ENCODE data around the gene PTRH1. TPM values are rescaled to one million over a fixed set of nuclear protein-coding genes. Genes with fewer than 3 reads are reported as not detected.

Gene PTRH1
- total and polyA plus RNA-seq, 10 of the 15 experiments (the other 5 are each of a cell fraction or from before 2014, with no cell fraction given), result 0.69 to 38.4 (median 10.2) TPM

- no TSS peak for BruUV-seq (replicated peaks)
- Histone ChIP-seq H3K4me1 (ENCODE audit: control insufficient read depth, insufficient read depth, low read length) (peaks cover 6% of the 10 kb centered on the region), H3K9ac (ENCODE audit: control insufficient read depth, insufficient read depth, low read length) (no peak overlapping the region), H2AFZ (ENCODE audit: control insufficient read depth, low read depth, low read length) (no peak overlapping the region), H3K79me2 (ENCODE audit: control insufficient read depth, insufficient read depth, low read length) (no peaks in the 10 kb centered on the region), H3K27me3 (replicated peaks in 1 of 2; ENCODE audit: control insufficient read depth in 2 of 2, insufficient read depth in 2 of 2, low read length in 1 of 2) (no peaks in the 10 kb centered on the region), H3K36me3 (ENCODE audit: control insufficient read depth in 2 of 2, insufficient read depth in 2 of 2, low read length in 1 of 2) (no peaks in the 10 kb centered on the region), H3K9me3 (replicated peaks; ENCODE audit: control insufficient read depth, insufficient read depth, low read length) (no peaks in the 10 kb centered on the region), H3K4me3 (no peak overlapping the region), H4K20me1 (ENCODE audit: control insufficient read depth, insufficient read depth) (no peaks in the 10 kb centered on the region), H3K4me2 (ENCODE audit: control insufficient read depth, insufficient read depth) (no peak overlapping the region), H3K27ac (ENCODE audit: control insufficient read depth, insufficient read depth) (no peak overlapping the region)
- ATAC-seq (no peak), DNase-seq (ENCODE audit: low read depth, low spot score) (no peak), FAIRE-seq (no peak)
- ChIA-PET CTCF (interaction anchor here (2.0 to 2.6 kb wide), 2 partner anchors 140 kb away, joined by 6 to 9 read pairs; no protein-coding TSS in a partner anchor), POLR2A (no interaction called here), SMC1A (ENCODE audit: uncharacterized antibody, unreplicated experiment) (no interaction called here), RAD21 (ENCODE audit: unreplicated experiment) (interaction anchor here (0.5 kb wide), 1 partner anchor 130 kb away, joined by 3 read pairs; no protein-coding TSS in a partner anchor)
- WGBS (ENCODE audit: insufficient coverage, insufficient replicate concordance, low lambda C conversion rate, missing lambda C conversion rate), result 61% methylated on average over 9 of the region's 9 CpGs
- in situ Hi-C loops (cut with MboI), result loop anchor here (5.0 kb wide), 2 partner anchors 138 to 228 kb away; no protein-coding TSS in a partner anchor
- TF ChIP-seq MYB (IDR thresholded peaks at IDR 0.05; ENCODE audit: borderline replicate concordance, low read depth, low read length) (no peak), CEBPZ (IDR thresholded peaks at IDR 0.05; ENCODE audit: low read depth, low read length) (no peak), MTA2 (IDR thresholded peaks at IDR 0.05; ENCODE audit: low read depth) (no peak), ZNF207 (IDR thresholded peaks at IDR 0.05; ENCODE audit: borderline replicate concordance) (no peak), EED (IDR thresholded peaks at IDR 0.05; ENCODE audit: low read depth) (no peak), ESRRA (IDR thresholded peaks at IDR 0.05; ENCODE audit: low read length) (no peak), JUNB (IDR thresholded peaks at IDR 0.05) (no peak), POLR2AphosphoS2 (IDR thresholded peaks at IDR 0.05; ENCODE audit: low read depth, low read length) (no peak), ZBTB4 (CRISPR knock-in tag; IDR thresholded peaks at IDR 0.05) (no peak)
- intact Hi-C loops (cut with micrococcal nuclease; ENCODE audit: unreplicated experiment), result no loop called here
These were observed 14.8 kb upstream of the PTRH1 start for GRCh38 chr9:127730262-127730661.

Measured in GM12878 (cell line).